Right ventricle myocardium superior (tissue), 1 donor: ENCODE data around the gene PPP2R5D. TPM values are rescaled to one million over a fixed set of nuclear protein-coding genes. Genes with fewer than 3 reads are reported as not detected.

Experiments
- ATAC-seq: fragments of 200-7000 bp; cut with Tn5 transposase; one replicate; pipeline ENCODE4 v1.9.1; 2020; ENCODE audit warnings: mild to moderate bottlenecking; ENCODE audit not compliant: poor library complexity
- DNase-seq: peaks from one replicate; pipeline ENCODE4 v3.0.0-alpha.2; 2020
- intact Hi-C: fragments of 100-400 bp; cut with DNase I; formaldehyde crosslinking; loops from one replicate; pipeline ENCODE4 v1.11.2; 2022
- total RNA-seq: library from RNA; stranded (reverse); fragmentation: NEBNext Ultra II Directional; extraction: Animal tissue kit (Norgen Biotek cat#: 25700); gene quantifications from one replicate; pipeline ENCODE4 v1.2.1, GENCODE V29; 2021
- donor health status: DM: no; HTN: yes; CAD: no; lungs with severe emphysema.

The PPP2R5D gene
- total RNA-seq, 1 donor from 2014 or later, result 34.6 TPM

DNA sequence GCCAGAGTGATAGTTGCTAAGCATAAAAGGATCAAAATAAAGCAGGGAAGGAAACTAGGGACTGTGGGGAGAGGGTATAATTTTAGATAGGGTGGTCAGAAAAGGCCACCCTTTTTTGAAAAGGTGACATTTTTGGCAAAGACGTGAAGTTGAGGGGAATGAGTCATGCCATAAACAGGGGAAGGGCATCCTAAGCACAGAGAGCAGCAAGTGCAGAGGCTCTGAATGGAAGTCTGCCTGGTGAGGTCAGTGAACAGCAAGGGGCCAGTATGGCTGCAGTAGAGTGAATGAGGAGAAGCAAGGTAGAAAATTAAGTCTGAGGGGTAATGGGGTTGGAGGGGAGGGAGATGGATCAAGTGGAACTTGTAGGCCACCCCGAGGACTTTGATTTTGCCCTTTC is 77.5 kb downstream of the PPP2R5D start:
- no peak for DNase-seq
- intact Hi-C loops, result no loop called here
- no peak for ATAC-seq

Other genes with a start within 250 kb of the PPP2R5D start
- 10.2 TPM for gene TBCC, start 238.5 kb upstream of the PPP2R5D start, total RNA-seq
- gene BICRAL, start 202.5 kb upstream of the PPP2R5D start, total RNA-seq, result 10.8 TPM
- 39.5 TPM for gene RPL7L1, start 105.0 kb upstream of the PPP2R5D start, total RNA-seq
- not detected for gene PTCRA, start 68.5 kb upstream of the PPP2R5D start, total RNA-seq
- 20.6 TPM for gene CNPY3, start 55.1 kb upstream of the PPP2R5D start, total RNA-seq
- 2.3 TPM for gene GNMT, start 23.8 kb upstream of the PPP2R5D start, total RNA-seq
- gene PEX6, start 5.4 kb upstream of the PPP2R5D start, total RNA-seq, result 27.1 TPM
- gene MEA1, start 29.4 kb downstream of the PPP2R5D start, total RNA-seq, result 26.7 TPM
- gene KLHDC3, start 29.7 kb downstream of the PPP2R5D start, total RNA-seq, result 147 TPM
- 22.9 TPM for gene RRP36, start 37.1 kb downstream of the PPP2R5D start, total RNA-seq
- 6.8 TPM for gene CUL7, start 69.3 kb downstream of the PPP2R5D start, total RNA-seq
- gene MRPL2, start 74.9 kb downstream of the PPP2R5D start, total RNA-seq, result 107 TPM
- gene KLC4, start 75.1 kb downstream of the PPP2R5D start, total RNA-seq, result 30.6 TPM
- 1.4 TPM for gene PTK7, start 91.7 kb downstream of the PPP2R5D start, total RNA-seq
- 65.3 TPM for gene SRF, start 186.7 kb downstream of the PPP2R5D start, total RNA-seq
- 12.5 TPM for gene CUL9, start 197.6 kb downstream of the PPP2R5D start, total RNA-seq
- 31.5 TPM for gene DNPH1, start 244.9 kb downstream of the PPP2R5D start, total RNA-seq